Pulmonary artery endothelial cell (primary cell): Measurements from ENCODE around the gene SENP1. TPM values are rescaled to one million over a fixed set of nuclear protein-coding genes. Genes with fewer than 3 reads are reported as not detected.

ENCODE experiments used
- DNase-seq: peaks from one replicate; pipeline ENCODE4 v3.0.0-alpha.2; 2011; ENCODE audit warnings: low read depth, low spot score
- total RNA-seq: library from RNA; depleted of rRNA; stranded (reverse); fragments of >200 nt; gene quantifications from 2 replicates; pipeline ENCODE4 v1.2.3, GENCODE V29; 2014

Gene SENP1
- total RNA-seq, 1 donor from 2014 or later, result 12.6 TPM

GRCh38 chr12:48068457-48068856 is 37.4 kb downstream of the SENP1 start:
- DNase-seq, result no peak

GRCh38 chr12:48067250-48067938 is 38.5 kb downstream of the SENP1 start:
- no peak for DNase-seq

- DNase-seq, result no peak
Measured at GRCh38 chr12:48065041-48065440, 40.8 kb downstream of the SENP1 start.

DNA sequence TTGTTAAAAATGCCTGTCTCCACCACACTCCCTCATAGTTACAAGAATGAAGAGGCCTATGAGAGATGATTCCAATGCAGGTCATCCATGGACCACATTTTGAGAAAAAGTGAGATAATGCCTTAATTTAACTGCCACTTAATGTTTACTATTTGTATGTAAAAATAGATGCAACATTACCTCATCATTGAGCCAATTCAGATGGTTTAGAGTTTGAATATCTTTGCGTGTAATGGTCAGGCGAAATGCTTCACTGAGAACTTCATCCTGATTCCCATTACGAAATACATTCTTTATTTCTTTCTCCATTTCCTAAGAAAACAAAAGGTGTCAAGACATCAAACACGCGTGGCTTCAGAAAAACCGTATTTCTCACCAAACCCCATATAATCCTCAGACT is 42.3 kb downstream of the SENP1 start:
- no peak for DNase-seq

GRCh38 chr12:48061938-48062719 is 43.8 kb downstream of the SENP1 start:
- no peak for DNase-seq

DNA sequence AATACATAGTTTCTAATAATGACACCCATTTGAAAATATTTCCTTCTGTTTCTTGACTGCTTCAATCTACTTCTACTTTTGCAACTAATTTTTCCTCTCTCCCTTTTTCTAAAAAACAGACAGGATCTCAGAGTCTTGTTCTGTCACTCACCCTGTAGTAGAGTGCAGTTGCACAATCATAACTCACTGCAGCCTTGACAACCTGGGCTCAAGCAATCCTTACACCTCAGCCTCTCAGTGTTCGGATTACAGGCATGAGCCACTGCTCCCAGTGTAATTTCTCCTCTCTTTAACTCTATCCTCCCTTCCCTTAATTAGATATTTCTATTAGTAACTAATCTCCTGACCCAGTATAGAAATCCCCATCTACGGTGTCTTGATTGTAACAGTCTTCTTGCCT is 45.4 kb downstream of the SENP1 start:
- DNase-seq, result no peak

GRCh38 chr12:48058771-48059170 is 47.1 kb downstream of the SENP1 start:
- DNase-seq, result no peak

DNA sequence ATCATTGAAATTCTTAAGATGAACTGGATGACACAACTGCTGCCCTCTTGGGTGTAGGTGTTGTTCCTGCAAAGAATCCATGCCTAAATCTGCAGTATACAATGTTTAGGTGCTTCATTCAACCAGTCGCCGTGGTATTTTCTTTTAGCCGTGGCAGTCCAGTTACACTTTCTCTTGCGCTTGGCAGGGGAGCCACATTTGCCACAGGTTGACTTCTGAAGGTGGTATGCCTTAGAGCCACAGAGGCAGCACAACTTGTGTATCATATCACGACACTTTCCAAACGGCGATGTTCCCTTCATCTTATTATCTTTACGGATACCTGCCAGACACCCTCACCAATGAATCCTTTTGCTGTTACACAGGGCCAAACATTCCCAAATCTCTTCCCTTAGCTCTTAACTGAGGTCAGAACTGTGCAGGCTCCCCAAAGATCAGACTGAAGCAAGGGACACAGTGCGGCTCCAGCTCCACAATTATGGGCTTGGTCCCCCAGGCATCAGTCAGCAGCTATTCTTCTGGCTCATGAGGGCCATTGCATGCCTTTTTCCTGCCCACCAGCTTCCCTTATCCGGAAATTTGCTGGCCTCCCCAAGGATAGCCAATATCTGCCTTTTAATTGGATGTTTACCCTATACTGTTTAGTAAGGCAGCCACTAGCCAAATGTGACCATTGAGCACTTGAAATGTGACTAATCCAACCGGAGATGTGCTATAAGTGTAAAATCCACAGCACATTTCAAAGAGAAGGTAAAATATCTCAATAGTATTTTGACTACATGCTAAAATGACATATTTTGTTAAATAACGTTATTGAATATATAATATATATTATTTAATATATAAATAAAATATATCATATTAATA is 50.7 kb downstream of the SENP1 start:
- DNase-seq, result no peak

DNA sequence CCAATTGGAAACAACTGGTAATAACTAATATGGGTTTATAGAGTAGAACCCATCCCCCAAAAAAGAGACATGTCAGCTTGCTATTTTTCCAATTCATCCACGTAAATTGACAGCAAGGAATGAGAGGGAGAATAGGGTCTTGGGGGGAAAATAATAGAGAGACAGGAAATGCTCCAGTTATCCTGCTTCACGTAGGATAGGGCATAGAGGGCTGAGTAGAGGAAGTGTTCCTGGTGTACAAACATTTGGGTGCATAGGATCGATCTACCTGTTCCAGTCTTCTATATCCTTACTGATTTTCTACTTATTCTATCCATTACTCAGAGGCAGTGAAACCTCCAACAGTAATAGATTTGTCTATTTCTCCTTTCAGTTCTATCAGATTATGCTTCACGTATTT is 52.0 kb downstream of the SENP1 start:
- DNase-seq, result no peak

- DNase-seq, result no peak
Measured at GRCh38 chr12:48053122-48053521, 52.8 kb downstream of the SENP1 start.

DNA sequence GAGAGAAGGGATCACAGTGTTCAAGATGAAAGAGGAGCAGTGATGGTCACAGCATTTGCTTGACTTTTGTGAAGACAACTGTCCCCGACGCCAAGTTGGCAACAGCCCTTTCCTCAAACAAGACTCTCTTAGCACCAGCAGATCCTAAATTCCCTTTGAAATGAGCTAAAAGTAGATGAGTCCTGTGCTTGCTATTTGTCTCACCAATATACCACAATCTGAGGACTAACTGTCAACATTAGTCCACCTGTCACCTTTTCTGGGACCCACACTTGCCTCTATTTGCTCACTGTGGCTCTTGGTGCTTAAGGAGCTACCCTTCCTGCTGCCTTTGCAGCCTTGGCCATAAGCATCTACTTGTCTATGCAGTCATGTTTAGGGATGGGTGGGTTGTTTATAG is 54.2 kb downstream of the SENP1 start:
- no peak for DNase-seq

GRCh38 chr12:48050174-48050573 is 55.7 kb downstream of the SENP1 start:
- DNase-seq, result no peak

- no peak for DNase-seq
Measured at GRCh38 chr12:48045965-48046518, 59.8 kb downstream of the SENP1 start.

GRCh38 chr12:48045061-48045846 is 60.6 kb downstream of the SENP1 start:
- DNase-seq, result no peak

- no peak for DNase-seq
Measured at GRCh38 chr12:48044396-48044795, 61.5 kb downstream of the SENP1 start.

GRCh38 chr12:48043771-48044170 is 62.1 kb downstream of the SENP1 start:
- no peak for DNase-seq

DNA sequence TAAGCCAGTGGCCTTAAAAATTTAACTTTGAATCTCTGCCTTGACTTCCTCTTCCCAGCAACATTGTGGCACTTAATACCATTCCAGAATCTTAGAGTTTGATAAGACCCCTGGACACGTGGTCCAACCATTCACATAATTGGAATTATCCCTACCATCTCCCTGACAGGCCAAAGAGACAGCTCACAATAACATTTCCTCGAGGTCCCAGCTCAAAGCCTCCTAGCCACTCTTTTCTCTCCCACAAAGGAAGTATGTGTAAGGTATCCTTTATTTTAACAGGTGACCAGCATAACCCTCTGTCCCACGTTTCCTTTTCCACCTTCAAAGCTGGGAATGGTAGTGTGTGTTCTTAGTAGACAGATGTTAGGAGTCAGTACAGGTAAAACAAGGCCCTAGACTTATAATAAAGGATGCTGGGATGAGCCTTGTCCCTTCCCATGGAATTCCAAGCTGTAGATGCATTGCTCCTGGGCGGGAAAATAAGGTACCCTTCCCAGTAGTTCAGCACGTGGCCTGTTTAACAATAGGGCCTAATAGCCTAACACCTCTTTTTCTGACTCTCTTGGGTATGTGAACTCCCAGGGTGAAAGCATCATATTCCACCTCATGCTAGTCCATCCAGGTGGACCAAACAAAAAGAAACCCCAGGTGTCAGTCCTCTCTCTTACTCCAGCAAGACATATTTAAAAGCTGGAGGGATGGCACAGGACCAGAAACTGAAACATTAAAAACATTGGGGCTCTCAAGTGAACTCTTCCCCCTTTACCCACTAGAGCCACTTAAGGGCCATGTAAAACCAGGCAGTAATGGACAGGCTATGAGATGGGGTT is 64.1 kb downstream of the SENP1 start:
- no peak for DNase-seq

- DNase-seq, result no peak
Measured at GRCh38 chr12:48040354-48040753, 65.5 kb downstream of the SENP1 start.

DNA sequence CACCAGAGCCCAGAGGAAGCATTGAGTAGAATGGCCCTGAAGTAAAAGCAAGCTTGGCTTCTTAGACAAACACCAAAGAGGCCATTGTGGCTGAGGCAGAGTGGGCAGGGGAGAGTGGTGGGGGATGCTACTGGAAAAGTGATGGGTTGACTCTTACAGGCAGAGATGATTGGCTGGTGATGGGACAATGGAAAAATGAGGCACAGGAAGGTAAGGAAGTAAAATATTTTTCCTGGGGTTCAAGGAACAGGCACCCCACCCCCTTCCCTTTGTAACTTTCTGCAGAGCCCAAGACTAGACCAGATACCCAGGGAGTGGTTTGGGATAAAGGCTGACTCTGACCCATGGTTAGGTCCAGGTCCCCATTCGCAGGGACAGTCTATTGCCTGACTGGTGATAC is 66.7 kb downstream of the SENP1 start:
- no peak for DNase-seq

DNA sequence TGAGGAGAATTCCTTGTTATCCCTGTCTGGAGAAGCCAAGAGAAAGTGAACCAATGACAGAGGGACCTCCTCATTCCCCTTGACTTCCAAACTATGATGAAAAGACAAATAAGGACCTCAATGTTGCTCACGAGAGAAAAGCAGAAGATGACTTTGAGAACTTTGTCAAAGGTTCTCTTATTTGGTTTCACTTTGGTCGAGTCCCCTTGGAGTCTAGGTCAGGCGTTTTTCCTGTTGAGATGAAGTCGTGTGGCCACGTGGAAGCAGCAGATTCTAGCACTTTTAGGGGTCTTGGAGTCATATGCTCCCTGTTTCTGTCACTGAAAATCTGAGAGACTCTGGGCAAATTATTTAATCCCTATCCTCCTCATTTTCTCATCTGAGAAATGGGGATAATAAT is 67.8 kb downstream of the SENP1 start:
- no peak for DNase-seq
